Liver (tissue), 9 donors: ENCODE data around the gene AGO1. TPM values are rescaled to one million over a fixed set of nuclear protein-coding genes. Genes with fewer than 3 reads are reported as not detected.
"Not testable (repeated sequence)": the region's sequence is repeated elsewhere in the genome, so short reads cannot be mapped to it uniquely, and the experiment has no call there.

Experiments
- DNase-seq: peaks from one replicate; pipeline ENCODE4 v3.0.0-alpha.2; 2017; ENCODE audit warnings: low spot score
- H3K27ac ChIP-seq, 2 donors: one replicate each; pipeline ENCODE4 v1.7.0; 2013; ENCODE audit warnings: inconsistent platforms in 2 of 2, low read length in 2 of 2, control low read depth in 1 of 2, low read depth in 1 of 2, mild to moderate bottlenecking in 1 of 2
- H3K27me3 ChIP-seq, 4 donors: one replicate each; pipeline versions ENCODE4 v1.6.1 to v1.7.0; 2013; ENCODE audit warnings: low read length in 3 of 4, inconsistent platforms in 1 of 4, mild to moderate bottlenecking in 1 of 4, moderate library complexity in 1 of 4; ENCODE audit not compliant: control insufficient read depth in 4 of 4, insufficient read depth in 4 of 4
- H3K36me3 ChIP-seq, 4 donors: one replicate each; pipeline versions ENCODE4 v1.6.1 to v1.7.0; 2013; ENCODE audit warnings: low read length in 3 of 4, mild to moderate bottlenecking in 3 of 4, low read depth in 1 of 4, moderate library complexity in 1 of 4; ENCODE audit not compliant: control insufficient read depth in 4 of 4, insufficient read depth in 3 of 4
- H3K4me1 ChIP-seq, 4 donors: one replicate each; pipeline versions ENCODE4 v1.6.1 to v1.7.0; 2013; ENCODE audit warnings: low read length in 3 of 4, mild to moderate bottlenecking in 3 of 4, moderate library complexity in 1 of 4; ENCODE audit not compliant: control insufficient read depth in 4 of 4, insufficient read depth in 4 of 4
- H3K4me3 ChIP-seq, 3 donors: one replicate each; pipeline versions ENCODE4 v1.6.1 to v1.7.0; 2013; ENCODE audit warnings: low read length in 3 of 3, control low read depth in 1 of 3, low read depth in 1 of 3, mild to moderate bottlenecking in 1 of 3
- H3K9ac ChIP-seq, 2 donors: one replicate each; pipeline ENCODE4 v1.7.0; 2013; ENCODE audit warnings: low read length in 2 of 2, mild to moderate bottlenecking in 2 of 2, moderate library complexity in 2 of 2, control low read depth in 1 of 2, low read depth in 1 of 2
- H3K9me3 ChIP-seq, 4 donors: one replicate each; pipeline versions ENCODE4 v1.6.1 to v1.7.0; 2013; ENCODE audit warnings: low read length in 3 of 4; ENCODE audit not compliant: control insufficient read depth in 4 of 4
- ATF3 ChIP-seq: IDR thresholded peaks from 2 replicates; pipeline ENCODE4 v1.6.1; 2016; ENCODE audit warnings: antibody characterized with exemption
- EGR1 ChIP-seq, 2 donors: IDR thresholded peaks; 2 replicates each; pipeline ENCODE4 v1.6.1; 2016 to 2018; ENCODE audit warnings: antibody characterized with exemption in 2 of 2, low read depth in 2 of 2
- FOXA1 ChIP-seq: IDR thresholded peaks from 2 replicates; pipeline ENCODE4 v1.6.1; 2016; ENCODE audit warnings: antibody characterized with exemption
- FOXA2 ChIP-seq: IDR thresholded peaks from 2 replicates; pipeline ENCODE4 v1.6.1; 2016; ENCODE audit warnings: antibody characterized with exemption
- GABPA ChIP-seq, 2 donors: IDR thresholded peaks in 1 of 2; conservative IDR thresholded peaks in 1 of 2; 2 replicates each; pipeline ENCODE4 v1.6.1; 2016; ENCODE audit warnings: antibody characterized with exemption in 2 of 2, mild to moderate bottlenecking in 1 of 2, moderate library complexity in 1 of 2
- HNF4A ChIP-seq, 2 donors: conservative IDR thresholded peaks; 2 replicates each; pipeline ENCODE4 v1.6.1; 2016; ENCODE audit warnings: antibody characterized with exemption in 2 of 2, mild to moderate bottlenecking in 2 of 2
- HNF4G ChIP-seq: IDR thresholded peaks from 2 replicates; pipeline ENCODE4 v1.6.1; 2016; ENCODE audit warnings: antibody characterized with exemption
- JUND ChIP-seq, 2 donors: IDR thresholded peaks; 2 replicates each; pipeline ENCODE4 v1.6.1; 2016; ENCODE audit warnings: antibody characterized with exemption in 2 of 2
- NR2F2 ChIP-seq: IDR thresholded peaks from 2 replicates; pipeline ENCODE4 v1.6.1; 2016; ENCODE audit warnings: antibody characterized with exemption
- RAD21 ChIP-seq, 2 donors: IDR thresholded peaks; 2 replicates each; pipeline ENCODE4 v1.6.1; 2016; ENCODE audit warnings: antibody characterized with exemption in 2 of 2, mild to moderate bottlenecking in 2 of 2
- RXRA ChIP-seq, 2 donors: IDR thresholded peaks; 2 replicates each; pipeline ENCODE4 v1.6.1; 2017 to 2018; ENCODE audit warnings: antibody characterized with exemption in 2 of 2, mild to moderate bottlenecking in 1 of 2
- SP1 ChIP-seq: IDR thresholded peaks from 2 replicates; pipeline ENCODE4 v1.6.1; 2018; ENCODE audit warnings: antibody characterized with exemption, mild to moderate bottlenecking
- TAF1 ChIP-seq: conservative IDR thresholded peaks from 2 replicates; pipeline ENCODE4 v1.6.1; 2016; ENCODE audit warnings: antibody characterized with exemption, mild to moderate bottlenecking
- WGBS: extraction: QIAGEN DNeasy Blood & Tissue Kit; methylation state at CpG from one replicate; pipeline ENCODE4 v1.1.7; 2013; 5-methylcytosine and 5-hydroxymethylcytosine counted together
- polyA plus RNA-seq, 2 donors: library from polyadenylated mRNA; stranded (reverse) in 1 of 2; unstranded in 1 of 2; fragments of 200-250 nt in 1 of 2; fragments of >200 nt in 1 of 2; fragmentation: Nextera tagmentation in 1 of 2; extraction: Ambion mirVana in 1 of 2; gene quantifications; one replicate each; pipeline versions ENCODE4 v1.2.1 to v1.2.3, GENCODE V29; 2013 to 2015
- total RNA-seq, 2 donors: library from RNA; depleted of rRNA; stranded (reverse); fragments of >200 nt; gene quantifications; one replicate each; pipeline ENCODE4 v1.2.3, GENCODE V29; 2014
- TF ChIP-seq, protein P1 (sequence below): IDR thresholded peaks from 2 replicates; pipeline ENCODE4 v1.6.1; 2016; ENCODE audit warnings: antibody characterized with exemption
- TF ChIP-seq, protein P2 (sequence below): fragments of 150-350 bp; IDR thresholded peaks from 2 replicates; pipeline ENCODE4 v1.5.1; 2017; ENCODE audit warnings: improper control_type of control experiment, low read depth, low read length; ENCODE audit not compliant: missing input control
- donor health status: healthy.
- donor health status: healthy.
- donor health status: healthy.
- donor health status: healthy.
- donor health status: healthy.

Gene AGO1
- total and polyA plus RNA-seq, 4 donors = 1.5 to 11.3 (median 4.9) TPM

DNA sequence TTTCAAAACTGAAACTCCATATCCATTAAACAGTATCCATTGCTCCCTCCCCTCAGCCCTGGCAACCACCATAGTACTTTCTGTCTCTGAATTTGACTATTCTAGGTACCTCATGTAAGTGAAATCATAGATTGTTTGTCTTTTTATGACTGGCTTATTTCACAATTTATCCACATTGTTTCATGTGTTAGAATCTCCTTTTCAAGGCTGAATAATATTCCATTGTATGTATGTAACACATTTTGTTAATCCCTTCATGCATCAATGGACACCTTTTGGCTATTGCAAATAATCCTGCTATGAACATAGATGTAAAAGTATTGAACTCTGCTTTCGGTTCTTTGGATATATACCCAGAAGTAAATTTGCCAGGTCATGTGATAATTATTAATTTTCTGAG, 85.4 kb downstream of the AGO1 start:
- H3K4me3 ChIP-seq = no peak overlapping the region
- H3K36me3 ChIP-seq = peaks cover 3 to 19% (median 8%) of the 10 kb centered on the region in 4 donors
- H3K27ac ChIP-seq = no peak overlapping the region
- no peaks in the 10 kb centered on the region for H3K9me3 ChIP-seq
- no peak for DNase-seq
- H3K4me1 ChIP-seq = peaks cover 0 to 1% (median 0%) of the 10 kb centered on the region in 4 donors
- H3K9ac ChIP-seq = no peak overlapping the region
- TF ChIP-seq EGR1 (IDR thresholded peaks at IDR 0.05; ENCODE audit: low read depth in 2 of 2) (no peak), GABPA (IDR thresholded peaks at IDR 0.05 in 1 of 2, conservative IDR thresholded peaks at IDR 0.05 in 1 of 2) (no peak), TAF1 (no peak), RXRA (IDR thresholded peaks at IDR 0.05) (no peak), HNF4G (no peak), FOXA1 (no peak), SP1 (no peak), JUND (IDR thresholded peaks at IDR 0.05) (no peak), RAD21 (IDR thresholded peaks at IDR 0.05) (no peak), ATF3 (no peak)
- TF ChIP-seq, protein P1, sequence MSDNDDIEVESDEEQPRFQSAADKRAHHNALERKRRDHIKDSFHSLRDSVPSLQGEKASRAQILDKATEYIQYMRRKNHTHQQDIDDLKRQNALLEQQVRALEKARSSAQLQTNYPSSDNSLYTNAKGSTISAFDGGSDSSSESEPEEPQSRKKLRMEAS = no peak
- 97% methylated on average over 1 of the region's 1 CpG for WGBS
- H3K27me3 ChIP-seq = no peaks in the 10 kb centered on the region

- Histone ChIP-seq H3K27me3 (no peaks in the 10 kb centered on the region), H3K9ac (no peak overlapping the region), H3K36me3 (peaks cover 3 to 30% (median 12%) of the 10 kb centered on the region in 4 donors), H3K4me3 (no peak overlapping the region), H3K4me1 (peaks cover 0 to 1% (median 0%) of the 10 kb centered on the region in 4 donors), H3K27ac (no peak overlapping the region), H3K9me3 (no peaks in the 10 kb centered on the region)
- no peak for TF ChIP-seq NR2F2
- TF ChIP-seq FOXA2 = no peak
- TF ChIP-seq, protein P2, sequence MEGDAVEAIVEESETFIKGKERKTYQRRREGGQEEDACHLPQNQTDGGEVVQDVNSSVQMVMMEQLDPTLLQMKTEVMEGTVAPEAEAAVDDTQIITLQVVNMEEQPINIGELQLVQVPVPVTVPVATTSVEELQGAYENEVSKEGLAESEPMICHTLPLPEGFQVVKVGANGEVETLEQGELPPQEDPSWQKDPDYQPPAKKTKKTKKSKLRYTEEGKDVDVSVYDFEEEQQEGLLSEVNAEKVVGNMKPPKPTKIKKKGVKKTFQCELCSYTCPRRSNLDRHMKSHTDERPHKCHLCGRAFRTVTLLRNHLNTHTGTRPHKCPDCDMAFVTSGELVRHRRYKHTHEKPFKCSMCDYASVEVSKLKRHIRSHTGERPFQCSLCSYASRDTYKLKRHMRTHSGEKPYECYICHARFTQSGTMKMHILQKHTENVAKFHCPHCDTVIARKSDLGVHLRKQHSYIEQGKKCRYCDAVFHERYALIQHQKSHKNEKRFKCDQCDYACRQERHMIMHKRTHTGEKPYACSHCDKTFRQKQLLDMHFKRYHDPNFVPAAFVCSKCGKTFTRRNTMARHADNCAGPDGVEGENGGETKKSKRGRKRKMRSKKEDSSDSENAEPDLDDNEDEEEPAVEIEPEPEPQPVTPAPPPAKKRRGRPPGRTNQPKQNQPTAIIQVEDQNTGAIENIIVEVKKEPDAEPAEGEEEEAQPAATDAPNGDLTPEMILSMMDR = no peak
- TF ChIP-seq EGR1 (IDR thresholded peaks at IDR 0.05; ENCODE audit: low read depth in 2 of 2) = no peak
- no peak for TF ChIP-seq HNF4A (conservative IDR thresholded peaks at IDR 0.05)
- no peak for TF ChIP-seq TAF1
- no peak for TF ChIP-seq ATF3
- WGBS = 93% methylated on average over 2 of the region's 2 CpGs
- DNase-seq = no peak
Observed at GRCh38 chr1:35971601-35972000, 88.6 kb downstream of the AGO1 start.

GRCh38 chr1:35972631-35973030, 89.6 kb downstream of the AGO1 start:
- not testable (repeated sequence) for H3K4me1 ChIP-seq, H3K27me3 ChIP-seq, DNase-seq, H3K27ac ChIP-seq, H3K9me3 ChIP-seq, H3K9ac ChIP-seq, H3K4me3 ChIP-seq
- peaks cover 3 to 30% (median 12%) of the 10 kb centered on the region in 4 donors for H3K36me3 ChIP-seq
- WGBS = 97% methylated on average over 3 of the region's 3 CpGs
